ENCODE data around the gene KRTAP10-6.
"Not testable (repeated sequence)": the region's sequence is repeated elsewhere in the genome, so short reads cannot be mapped to it uniquely, and the experiment has no call there.

KRTAP10-6 gene

GRCh38 chr21:44592446-44593311, at the start of gene KRTAP10-6:
TSS of gene KRTAP10-6 (minus strand) at chr21:44592505. CDS start at chr21:44592484, 21 bp downstream.
- no peak for TF ChIP-seq CTCF (IDR thresholded peaks at IDR 0.05; ENCODE audit: low read depth, low read length)
- H3K4me3 ChIP-seq (replicated peaks in 1 of 2; ENCODE audit: low read depth in 2 of 2, low read length in 2 of 2): no peak within 1 kb of the TSS
- DNase-seq (ENCODE audit: low read depth in 2 of 2): no peak

DNA sequence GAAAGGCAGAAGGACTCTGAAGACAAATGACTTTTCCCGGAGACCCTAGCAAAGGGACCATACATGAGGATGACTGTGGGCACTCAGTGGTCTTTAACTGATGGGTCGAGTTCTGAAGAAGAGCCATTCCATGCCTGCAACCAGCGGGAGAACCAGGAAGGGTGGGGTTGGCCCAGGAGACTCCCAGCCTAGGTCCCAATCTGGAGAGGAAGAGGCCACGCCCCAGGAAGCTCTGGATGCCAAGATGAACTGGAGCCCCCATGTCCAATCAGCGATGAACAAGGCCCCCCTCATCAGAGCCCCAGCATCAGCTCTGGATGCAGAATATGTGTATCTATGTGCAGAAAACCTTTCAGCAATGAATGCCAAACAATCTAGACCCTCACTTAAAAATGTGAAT, 48.5 kb upstream of the KRTAP10-6 start:
- H3K4me3 ChIP-seq (replicated peaks in 1 of 2; ENCODE audit: low read depth in 2 of 2, low read length in 2 of 2): no peak overlapping the region
- TF ChIP-seq CTCF (IDR thresholded peaks at IDR 0.05; ENCODE audit: low read depth, low read length): no peak
- DNase-seq (ENCODE audit: low read depth in 2 of 2): no peak

DNA sequence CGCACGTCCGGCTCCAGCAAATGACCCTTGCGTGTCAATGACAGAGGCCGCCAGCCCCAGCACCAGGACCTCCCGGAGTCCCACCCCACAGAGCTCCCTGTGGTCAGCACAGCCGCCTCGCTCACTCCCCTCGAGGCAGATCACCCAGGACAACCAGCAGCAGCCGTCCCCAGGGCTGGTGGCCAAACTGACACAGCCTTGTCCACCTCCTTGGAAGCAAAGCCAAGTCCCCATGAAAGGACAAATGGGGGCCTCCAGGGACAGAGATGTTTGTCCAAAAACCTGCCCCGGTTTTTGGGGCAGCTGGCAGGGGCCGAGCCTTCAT, 47.0 kb upstream of the KRTAP10-6 start:
- TF ChIP-seq CTCF (IDR thresholded peaks at IDR 0.05; ENCODE audit: low read depth, low read length): no peak
- H3K4me3 ChIP-seq (replicated peaks in 1 of 2; ENCODE audit: low read depth in 2 of 2, low read length in 2 of 2): no peak overlapping the region
- no peak for DNase-seq (ENCODE audit: low read depth in 2 of 2)

DNA sequence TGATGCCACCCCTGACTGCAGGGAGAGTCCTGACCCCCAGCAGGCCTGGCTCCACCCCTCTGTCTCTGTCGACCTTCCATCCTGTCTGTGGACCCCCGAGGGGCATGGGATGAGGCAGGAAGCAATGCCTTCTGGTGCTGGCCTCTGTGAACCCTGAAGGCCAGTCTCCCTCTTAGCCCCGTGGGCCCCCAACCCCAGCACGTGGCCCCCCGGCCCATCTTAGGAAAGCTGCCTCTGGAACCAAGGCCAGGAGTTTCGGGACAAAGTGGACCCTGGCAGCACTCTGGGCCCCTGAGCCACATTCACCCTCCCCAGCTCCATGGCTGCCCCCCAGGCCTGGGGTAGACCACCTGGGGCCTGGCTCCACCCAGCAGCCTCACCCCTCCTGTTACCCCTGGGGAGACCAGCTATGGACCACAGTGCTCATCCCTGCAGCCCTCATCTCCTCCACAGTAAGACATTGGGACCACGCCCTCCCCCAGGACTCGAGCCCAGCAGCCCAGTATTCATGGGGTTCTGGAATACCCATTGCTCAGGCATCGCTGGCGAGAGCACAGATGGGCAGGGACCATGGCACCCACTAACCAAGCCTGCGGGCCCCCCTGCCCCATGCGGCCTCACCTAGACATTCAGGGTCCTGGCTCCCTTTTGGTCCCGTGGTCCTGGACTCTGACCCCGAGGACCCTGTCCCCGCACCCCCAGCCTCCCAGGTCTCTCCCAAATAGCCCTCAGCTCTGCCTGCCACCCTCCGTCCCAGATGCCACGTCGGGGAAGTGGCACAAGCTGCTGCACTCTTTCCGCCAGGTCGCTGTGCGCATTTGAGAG, 46.4 kb upstream of the KRTAP10-6 start:
- not testable (repeated sequence) for DNase-seq (ENCODE audit: low read depth in 2 of 2); H3K4me3 ChIP-seq (replicated peaks in 1 of 2; ENCODE audit: low read depth in 2 of 2, low read length in 2 of 2)

- DNase-seq (ENCODE audit: low read depth in 2 of 2); H3K4me3 ChIP-seq (replicated peaks in 1 of 2; ENCODE audit: low read depth in 2 of 2, low read length in 2 of 2): not testable (repeated sequence)
Measured at GRCh38 chr21:44637851-44638348, 45.6 kb upstream of the KRTAP10-6 start.

DNA sequence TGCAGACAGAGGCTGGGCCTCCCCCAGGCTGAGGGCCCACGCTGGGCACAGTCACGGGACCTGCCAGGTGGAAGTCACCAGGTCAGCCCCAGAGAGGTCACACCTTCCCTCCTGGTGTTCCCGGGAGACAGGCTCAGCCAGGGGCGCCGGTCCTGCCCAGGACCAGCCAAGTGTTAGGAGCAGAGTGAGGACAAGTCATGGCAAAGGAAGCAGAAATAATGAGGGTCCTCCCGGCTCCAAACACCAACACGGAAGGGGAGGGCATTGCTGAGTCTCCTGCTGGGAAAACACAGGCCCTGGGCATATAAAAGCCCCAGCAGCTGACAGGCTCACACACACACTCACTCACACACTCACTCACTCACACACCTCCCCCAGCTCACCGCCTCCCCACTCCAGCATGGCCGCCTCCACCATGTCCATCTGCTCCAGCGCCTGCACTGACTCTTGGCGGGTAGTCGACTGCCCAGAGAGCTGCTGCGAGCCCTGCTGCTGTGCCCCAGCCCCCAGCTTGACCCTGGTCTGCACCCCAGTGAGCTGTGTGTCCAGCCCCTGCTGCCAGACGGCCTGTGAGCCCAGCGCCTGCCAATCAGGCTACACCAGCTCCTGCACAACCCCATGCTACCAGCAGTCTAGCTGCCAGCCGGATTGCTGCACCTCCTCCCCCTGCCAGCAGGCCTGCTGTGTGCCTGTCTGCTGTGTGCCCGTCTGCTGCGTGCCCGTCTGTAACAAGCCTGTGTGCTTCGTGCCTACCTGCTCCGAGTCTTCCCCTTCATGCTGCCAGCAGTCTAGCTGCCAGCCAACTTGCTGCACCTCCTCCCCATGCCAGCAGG, 44.9 kb upstream of the KRTAP10-6 start, which contains the start of gene KRTAP10-10:
TSS of gene KRTAP10-10 (plus strand) at position 339 of the 833 bp plus-strand sequence. CDS start at position 401, 62 bp downstream.
- H3K4me3 ChIP-seq (replicated peaks in 1 of 2; ENCODE audit: low read depth in 2 of 2, low read length in 2 of 2): no peak within 1 kb of the TSS
- TF ChIP-seq CTCF (IDR thresholded peaks at IDR 0.05; ENCODE audit: low read depth, low read length): no peak
- no peak for DNase-seq (ENCODE audit: low read depth in 2 of 2)

DNA sequence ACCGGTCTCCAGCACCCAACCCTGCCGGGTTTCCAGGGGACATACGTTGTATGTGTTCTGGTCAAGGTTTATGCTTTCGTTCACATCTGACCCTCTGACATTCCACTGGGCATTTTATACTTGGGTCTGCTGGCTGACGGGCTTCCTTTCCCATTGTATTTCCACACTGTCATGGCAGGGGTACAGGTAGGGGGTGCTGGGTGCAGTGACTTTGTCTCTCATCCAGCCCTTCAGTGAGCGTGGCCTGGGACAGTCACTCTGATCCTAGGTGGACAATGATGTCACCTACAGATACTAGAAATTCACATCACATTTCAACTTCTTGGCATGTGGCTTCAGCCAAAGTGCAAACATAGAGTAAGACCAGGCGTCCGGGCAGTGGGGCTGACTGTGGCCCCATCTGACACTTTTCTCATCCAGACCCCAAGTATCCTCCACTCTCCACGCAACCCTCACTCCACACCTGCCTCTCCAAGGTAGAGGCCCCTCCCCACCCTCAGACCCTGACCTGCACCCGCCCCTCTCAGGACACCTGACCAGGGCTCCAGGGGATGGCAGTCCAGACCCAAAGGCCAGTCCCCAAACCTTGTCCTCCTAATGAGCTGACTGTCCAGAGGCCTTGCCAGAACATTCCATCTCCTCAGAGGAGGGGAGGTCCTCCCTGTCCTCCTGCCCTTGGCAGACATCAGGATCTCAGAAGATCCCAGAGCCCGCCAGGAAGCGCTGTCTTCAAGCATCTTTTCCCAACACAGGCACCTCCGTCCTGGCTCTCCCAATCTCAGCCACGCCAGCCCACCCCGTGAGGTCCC, 44.1 kb upstream of the KRTAP10-6 start:
- no peak overlapping the region for H3K4me3 ChIP-seq (replicated peaks in 1 of 2; ENCODE audit: low read depth in 2 of 2, low read length in 2 of 2)
- no peak for TF ChIP-seq CTCF (IDR thresholded peaks at IDR 0.05; ENCODE audit: low read depth, low read length)
- DNase-seq (ENCODE audit: low read depth in 2 of 2): no peak

All from cardiac fibroblast (primary cell).